Keratinocyte (primary cell): Measurements from ENCODE around the gene NADK2.

Source experiments
- EZH2 ChIP-seq: IDR thresholded peaks from one replicate; pipeline ENCODE4 v1.6.1; 2012; ENCODE audit warnings: inconsistent platforms, mild to moderate bottlenecking, low read length, moderate library complexity
- TF ChIP-seq, protein P1 (sequence below), 3 experiments: IDR thresholded peaks in 1 of 3; conservative IDR thresholded peaks in 1 of 3; optimal IDR thresholded peaks in 1 of 3; 2 replicates in 2 of 3; 3 replicates in 1 of 3; pipeline versions ENCODE3 to v1.5.1; 2011; ENCODE audit warnings: low read length in 3 of 3, mild to moderate bottlenecking in 3 of 3, moderate library complexity in 2 of 3, control low read depth in 1 of 3, inconsistent platforms in 1 of 3; ENCODE audit not compliant: insufficient read depth in 2 of 3; ENCODE audit errors: extremely low read depth in 1 of 3

DNA sequence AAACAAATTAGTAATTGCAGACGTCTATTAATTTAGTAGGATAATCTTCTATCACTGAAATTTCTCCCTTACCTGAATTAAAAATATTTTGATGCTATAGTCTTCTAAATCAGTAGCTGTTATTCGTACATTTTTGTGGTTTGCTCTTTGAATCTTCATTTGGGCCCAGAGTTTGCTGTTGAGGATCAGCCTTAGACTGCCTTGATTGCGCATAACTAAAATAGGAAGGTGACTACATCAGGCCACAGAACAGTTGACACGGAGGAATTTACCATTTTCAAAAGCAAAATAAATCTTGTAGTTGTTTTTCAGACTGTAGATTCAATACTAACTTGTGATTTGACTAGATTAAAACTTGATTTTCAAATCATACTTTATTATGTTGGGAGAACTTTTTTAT is 11.8 kb upstream of the NADK2 start:
- TF ChIP-seq, protein P1, sequence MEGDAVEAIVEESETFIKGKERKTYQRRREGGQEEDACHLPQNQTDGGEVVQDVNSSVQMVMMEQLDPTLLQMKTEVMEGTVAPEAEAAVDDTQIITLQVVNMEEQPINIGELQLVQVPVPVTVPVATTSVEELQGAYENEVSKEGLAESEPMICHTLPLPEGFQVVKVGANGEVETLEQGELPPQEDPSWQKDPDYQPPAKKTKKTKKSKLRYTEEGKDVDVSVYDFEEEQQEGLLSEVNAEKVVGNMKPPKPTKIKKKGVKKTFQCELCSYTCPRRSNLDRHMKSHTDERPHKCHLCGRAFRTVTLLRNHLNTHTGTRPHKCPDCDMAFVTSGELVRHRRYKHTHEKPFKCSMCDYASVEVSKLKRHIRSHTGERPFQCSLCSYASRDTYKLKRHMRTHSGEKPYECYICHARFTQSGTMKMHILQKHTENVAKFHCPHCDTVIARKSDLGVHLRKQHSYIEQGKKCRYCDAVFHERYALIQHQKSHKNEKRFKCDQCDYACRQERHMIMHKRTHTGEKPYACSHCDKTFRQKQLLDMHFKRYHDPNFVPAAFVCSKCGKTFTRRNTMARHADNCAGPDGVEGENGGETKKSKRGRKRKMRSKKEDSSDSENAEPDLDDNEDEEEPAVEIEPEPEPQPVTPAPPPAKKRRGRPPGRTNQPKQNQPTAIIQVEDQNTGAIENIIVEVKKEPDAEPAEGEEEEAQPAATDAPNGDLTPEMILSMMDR (optimal IDR thresholded peaks at IDR 0.05 in 1 of 3, IDR thresholded peaks at IDR 0.05 in 1 of 3, conservative IDR thresholded peaks at IDR 0.05 in 1 of 3; ENCODE audit: extremely low read depth in 1 of 3, insufficient read depth in 2 of 3, low read length in 3 of 3): no peak
- TF ChIP-seq EZH2: no peak
